GM18511 (cell line): Measurements from ENCODE around the gene ANKRD11.
"Not testable (repeated sequence)": the region's sequence is repeated elsewhere in the genome, so short reads cannot be mapped to it uniquely, and the experiment has no call there.

Experiments used
- ATAC-seq: cut with Tn5 transposase; IDR thresholded peaks from one replicate; pipeline ENCODE4 v1.9.1; 2021; ENCODE audit warnings: mild to moderate bottlenecking, moderate library complexity; ENCODE audit not compliant: unreplicated experiment

Gene ANKRD11

DNA sequence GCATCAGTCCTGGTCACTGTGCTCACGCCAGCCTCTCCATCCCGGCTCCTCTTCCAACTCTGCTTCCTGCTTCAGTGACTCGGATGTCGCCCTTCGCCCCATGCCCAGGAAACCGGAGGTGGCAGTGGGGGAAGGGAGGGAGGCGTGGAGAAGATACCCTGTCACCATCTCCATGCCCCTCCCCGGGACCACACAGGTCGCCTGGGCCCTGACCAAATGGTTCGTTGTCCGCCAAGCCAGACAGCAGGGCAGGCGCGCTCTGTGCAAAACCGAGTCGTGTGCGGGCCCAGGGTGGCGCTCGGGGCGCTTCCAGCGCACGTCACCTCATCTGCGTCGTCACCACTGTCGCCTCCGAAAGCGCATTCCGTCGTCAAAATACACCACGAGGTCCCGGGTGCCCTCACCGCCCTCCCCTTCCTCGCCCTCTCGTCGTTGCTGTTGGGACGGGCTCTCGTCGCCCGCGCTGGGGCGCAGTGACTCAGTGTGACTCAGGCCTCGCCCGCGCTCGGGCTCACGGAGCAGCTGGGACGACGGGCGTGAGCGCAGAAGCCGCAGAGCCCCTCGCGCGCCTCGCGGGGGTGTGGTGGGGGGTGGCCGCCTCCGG lies 233.6 kb downstream of the ANKRD11 start:
- no peak for ATAC-seq

DNA sequence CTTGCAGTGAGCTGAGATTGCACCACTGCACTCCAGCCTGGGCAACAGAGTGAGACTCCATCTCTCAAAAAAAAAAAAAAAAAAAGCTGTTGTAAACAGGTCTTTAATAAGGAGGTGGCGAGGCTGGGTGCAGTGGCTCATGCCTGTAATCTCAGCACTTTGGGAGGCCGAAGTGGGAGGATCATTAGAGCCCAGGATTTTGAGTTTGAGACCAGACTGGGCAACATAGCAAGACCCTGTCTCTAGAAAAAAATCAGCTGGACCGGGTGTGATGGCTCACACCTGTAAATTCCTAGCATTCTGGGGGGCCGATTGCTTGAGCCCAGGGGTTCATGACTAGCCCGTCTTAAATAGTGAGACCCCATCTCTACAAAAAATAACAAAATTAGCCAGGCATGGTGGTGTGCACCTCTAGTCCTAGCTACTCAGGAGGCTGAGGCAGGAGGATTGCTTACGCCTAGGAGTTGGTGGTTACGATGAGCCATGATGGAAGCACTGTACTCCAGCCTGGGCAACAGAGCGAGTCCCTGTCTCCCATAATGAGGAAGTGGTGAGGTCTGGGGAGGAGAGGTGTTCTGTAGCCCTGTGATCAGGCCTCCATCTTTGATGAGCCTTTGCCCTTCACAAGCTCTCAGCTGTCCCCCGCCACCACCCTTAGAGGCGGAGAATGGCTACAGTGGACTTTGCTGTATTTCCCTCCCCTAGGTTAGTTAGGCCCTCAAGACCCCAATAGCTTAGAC lies 236.6 kb downstream of the ANKRD11 start:
- no peak for ATAC-seq

DNA sequence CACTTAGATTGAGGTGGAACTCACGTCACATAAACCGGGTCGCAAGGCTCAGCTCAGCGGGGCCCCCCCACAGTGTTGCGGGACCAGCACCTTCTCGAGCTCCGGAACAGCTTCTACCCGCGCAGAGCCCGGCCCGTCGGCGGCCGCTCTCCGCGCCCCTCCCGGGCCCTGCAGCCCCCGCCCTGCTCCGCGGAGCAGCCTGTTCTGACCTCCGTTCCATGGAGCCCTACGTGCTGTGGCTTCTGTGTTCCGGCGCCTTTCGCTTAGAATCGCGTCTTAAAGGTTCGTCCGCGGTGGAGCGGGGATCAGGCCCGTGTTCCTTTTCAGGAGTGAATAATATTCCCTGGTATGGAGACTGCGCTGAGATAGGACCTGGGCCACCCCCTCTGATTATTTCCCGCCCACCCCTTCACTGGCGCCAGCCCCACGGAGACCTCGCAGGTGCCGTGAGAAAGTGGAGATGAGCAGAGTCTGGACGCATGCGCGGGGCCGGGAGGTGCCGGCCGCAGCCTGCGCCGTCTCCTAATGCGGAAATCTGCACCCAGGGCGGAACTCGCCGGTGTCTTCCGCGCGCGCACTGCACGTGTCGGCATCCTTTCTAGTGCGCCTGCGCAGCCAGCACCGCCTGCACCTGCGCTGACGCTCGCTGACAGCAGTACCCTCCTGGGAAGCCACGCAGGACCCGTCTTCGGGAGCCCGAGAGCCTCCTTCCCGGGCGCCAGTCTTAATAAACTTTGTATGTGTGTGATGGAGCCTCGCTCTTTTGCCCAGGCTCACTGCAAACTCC lies 242.0 kb downstream of the ANKRD11 start:
- ATAC-seq, result no peak

DNA sequence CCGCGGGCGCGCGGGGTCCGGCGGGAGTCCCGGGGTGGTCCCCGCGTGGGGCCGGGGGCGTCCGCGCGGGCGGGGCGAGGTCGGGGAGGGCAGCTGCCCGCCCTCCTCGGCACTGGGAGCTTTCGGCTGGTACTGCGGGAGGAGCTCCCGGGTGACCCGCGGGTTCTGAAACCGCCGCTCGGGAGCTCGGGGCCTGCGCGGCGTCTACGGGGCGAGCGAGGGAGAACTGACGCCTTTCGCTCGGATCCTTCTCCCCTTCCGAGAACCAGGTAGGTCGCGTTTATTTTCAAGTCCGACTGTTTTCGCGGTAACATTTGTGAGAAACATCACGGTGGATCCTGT lies 242.7 kb downstream of the ANKRD11 start:
- peak; percentile 38 for ATAC-seq

DNA sequence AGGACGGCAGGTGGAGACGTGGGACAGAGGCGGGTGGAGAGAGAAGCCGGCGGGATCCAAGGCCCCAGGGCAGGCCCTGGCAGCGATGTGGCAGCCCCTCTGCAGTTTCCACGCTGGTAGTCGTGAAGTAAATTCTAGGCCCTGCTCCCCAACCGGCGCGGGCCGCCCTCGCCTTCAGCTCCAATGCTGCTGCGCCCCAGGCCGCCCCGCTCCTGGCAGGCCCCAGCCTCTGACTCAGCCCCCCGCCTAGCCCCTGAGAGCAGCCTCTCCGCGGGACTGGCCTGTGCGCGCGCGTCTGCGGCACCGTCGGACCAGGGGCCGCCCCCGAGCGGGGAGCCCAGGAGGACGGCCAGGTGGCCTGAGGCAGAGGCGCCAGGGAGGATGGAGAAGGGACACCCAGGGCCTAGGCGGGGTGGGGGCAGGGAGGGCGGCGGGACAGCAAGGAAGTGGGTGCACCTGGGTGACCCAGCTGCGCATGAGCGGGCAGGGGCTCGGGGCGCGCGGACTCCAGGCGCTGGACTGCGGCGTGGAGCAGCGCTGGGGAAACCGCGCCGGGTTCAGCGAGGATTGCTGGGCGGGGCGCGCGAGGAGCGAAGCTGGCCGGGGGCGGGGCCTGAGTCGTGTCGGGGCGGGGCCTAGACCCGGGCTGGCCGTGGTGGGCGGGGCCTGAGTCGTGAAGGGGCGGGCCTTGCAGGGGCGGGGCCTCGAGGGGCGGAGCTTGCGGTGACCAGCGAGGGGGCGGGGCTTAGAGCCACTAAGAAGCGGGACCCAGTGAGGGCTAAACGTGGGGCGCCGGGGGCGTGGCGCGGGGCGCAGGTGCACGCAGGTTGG lies 243.2 kb downstream of the ANKRD11 start:
- ATAC-seq, result peak; percentile 84

DNA sequence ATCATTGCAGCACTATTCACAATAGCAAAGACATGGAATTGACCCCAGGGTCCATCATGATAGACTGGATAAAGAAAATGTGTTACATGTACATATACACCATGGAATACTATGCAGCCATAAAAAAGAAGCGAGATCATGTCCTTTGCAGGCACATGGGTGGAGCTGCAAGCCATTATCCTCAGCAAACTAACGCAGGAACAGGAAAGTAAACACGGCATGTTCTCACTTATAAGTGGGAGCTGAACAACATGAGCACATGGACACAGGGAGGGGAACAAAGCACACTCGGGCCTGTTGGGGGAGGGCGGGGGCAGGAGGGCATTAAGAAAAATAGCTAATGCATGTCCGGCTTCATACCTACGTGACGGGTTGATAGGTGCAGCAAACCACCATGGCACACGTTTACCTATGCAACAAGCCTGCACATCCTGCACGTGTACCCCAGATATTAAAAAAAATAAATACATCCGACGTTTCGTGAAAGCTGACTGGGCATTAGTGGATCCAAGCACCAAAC lies 243.9 kb downstream of the ANKRD11 start:
- no peak for ATAC-seq

DNA sequence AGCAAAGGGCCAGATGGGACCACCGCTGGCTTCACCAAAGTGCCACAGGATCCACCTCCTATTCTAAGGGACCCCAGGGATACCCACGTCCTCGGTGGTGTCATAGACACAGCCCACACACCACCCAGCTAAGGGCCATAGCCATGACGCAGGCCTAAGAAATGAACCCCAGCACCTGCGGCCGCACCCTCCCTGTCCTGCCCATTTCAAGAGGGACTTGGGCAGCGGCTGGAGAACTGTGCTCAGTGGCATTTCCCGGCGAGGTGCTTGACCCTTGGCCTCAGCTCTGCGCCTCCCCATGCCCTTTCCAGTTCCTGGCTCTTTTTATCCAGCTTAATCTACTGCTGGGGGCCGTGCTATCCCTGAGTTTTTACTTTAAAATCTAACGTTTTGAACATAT lies 245.6 kb downstream of the ANKRD11 start:
- no peak for ATAC-seq

DNA sequence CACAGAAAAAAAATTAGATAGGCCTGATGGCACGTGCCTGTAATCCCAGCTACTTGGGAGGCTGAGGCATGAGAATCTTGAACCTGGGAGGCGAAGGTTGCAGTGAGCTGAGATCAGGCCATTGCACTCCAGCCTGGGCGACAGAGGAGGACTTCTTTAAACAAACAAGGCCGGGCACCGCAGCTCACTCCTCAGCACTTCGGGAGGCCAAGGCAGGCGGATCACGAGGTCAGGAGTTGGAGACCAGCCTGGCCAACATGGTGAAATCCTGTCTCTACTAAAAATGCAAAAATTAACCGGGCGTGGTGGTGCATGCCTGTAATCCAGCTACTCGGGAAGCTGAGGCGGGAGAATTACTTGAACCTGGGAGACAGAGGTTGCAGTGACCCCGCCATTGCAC lies 246.1 kb downstream of the ANKRD11 start:
- ATAC-seq, result not testable (repeated sequence)

DNA sequence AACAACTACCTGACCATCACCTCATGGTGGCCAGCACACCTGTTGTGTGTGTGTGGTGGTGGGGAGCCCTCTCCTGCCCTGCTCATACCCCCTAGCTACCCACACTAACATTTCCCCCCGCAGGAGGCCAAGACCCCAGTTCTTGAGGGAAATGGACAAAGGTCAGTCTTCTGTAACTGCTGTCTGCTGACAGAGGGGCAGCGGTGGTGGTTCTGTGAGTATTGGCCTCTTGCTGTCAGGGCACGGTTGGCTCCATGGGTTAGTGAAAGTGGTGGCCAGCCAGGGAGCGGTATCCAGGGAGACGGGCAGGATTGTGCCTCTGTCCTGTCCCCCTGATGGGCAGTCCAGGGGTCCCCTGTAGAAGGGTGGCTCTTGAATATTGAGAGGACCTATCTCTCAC lies 246.7 kb downstream of the ANKRD11 start:
- ATAC-seq, result no peak

DNA sequence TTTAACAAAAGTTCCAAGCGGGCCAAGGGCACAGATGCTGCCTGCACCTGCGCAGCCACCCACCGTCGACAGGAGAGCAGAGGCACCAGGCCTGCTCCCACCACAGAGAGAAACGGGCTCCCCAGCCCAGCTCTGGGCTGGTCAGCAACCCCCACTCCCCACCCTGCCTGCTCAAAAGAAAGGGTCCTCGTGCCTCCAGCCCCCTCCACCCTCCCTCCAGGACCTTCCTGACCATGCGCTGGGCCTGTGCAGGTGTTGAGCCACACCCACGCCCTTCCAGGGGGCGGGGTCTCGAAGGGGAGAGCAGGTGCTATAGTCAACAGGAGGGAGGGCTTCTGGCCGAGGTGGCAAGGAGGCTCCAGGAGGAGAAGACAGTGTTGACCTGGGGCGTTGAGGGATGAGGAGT lies 247.6 kb downstream of the ANKRD11 start:
- no peak for ATAC-seq

DNA sequence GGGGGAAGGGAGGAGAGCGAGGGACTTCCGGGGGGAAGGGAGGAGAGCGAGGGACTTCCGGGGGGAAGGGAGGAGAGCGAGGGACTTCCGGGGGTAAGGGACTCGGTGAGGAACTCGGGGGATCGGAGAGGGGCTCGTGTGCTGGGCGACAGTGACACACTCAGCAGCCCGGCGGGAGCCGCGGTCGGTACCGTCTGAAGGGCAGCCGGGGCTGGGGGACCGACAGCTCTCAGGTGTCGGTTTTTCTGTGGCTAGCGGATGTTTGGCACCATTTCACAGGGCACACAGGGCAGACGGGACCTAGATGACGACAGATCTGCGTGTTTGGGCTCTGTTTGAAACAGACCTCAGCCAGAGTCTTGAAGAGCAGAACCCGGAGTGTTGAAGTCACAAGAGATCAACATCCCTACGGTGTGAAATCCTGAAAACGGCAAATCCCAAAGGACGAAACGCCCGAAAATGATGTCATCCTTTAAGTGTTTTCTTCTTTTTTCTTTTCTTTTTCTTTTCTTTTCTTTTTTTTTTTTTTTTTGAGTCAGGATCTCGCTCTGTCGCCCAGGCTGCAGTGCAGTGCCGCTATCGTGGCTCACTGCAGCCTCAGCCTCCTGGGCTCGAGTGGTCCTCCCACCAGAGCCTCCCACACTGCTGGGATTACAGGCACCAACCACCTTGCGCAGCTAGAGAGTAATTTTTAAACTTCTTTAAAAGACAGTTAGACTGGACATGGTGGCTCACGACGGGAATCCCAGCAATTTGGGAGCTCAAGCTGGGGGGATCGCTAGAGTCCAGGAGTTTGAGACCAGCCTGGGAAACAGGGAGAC lies 249.0 kb downstream of the ANKRD11 start:
- peak; percentile 64 for ATAC-seq

DNA sequence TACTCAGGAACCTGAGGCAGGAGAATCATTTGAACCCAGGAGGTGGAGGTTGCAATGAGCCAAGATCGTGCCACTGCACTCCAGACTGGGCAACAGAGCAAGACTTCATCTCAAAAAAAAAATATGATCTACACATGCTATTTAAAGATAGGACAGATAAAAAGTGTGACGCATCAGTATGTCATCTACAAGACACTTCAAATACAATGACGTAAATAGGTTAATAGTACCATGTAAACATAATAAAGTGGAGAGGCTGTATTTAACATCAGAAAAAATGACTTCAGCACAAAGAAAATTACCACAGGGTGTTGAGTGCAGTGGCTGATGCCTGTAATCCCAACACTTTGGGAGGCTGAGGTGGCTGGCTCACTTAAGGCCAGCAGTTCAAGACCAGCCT lies 252.6 kb downstream of the ANKRD11 start:
- ATAC-seq, result no peak

DNA sequence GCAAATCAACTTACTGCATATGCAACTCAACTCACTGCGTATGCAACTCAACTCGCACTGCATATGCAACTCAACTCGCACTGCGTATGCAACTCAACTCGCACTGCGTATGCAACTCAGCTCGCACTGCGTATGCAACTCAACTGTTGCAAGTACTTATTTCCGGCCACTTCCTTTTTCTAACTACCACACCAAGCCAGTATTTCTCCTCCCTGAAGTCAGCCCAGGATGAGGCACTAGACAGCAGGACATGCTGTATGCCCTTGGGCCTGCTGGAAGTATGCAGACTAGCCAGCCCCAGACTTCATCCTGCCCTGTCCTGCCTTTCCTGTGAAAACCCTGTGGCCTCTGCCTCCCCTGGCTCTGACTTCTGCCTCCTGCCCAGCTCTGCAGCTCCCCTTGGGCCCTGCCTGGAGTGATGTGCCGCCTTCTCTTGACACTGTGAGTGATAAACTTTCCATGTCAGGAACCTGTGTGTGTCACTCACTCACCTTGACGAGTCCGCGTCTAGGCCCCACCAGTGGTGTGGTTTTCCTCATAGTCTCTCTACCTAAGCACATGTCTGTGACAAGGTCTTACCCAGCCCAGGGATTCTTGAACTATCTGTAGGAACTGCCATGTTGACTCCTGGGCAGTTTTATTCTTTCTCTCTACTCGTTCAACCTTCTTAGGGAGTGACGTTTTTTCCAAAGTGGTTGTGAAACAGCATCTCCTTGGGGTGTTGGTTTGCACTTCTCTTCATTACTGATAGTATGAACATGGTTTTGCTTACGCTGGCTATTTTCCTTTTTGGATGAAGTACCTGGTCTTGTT lies 256.5 kb downstream of the ANKRD11 start:
- ATAC-seq, result no peak

DNA sequence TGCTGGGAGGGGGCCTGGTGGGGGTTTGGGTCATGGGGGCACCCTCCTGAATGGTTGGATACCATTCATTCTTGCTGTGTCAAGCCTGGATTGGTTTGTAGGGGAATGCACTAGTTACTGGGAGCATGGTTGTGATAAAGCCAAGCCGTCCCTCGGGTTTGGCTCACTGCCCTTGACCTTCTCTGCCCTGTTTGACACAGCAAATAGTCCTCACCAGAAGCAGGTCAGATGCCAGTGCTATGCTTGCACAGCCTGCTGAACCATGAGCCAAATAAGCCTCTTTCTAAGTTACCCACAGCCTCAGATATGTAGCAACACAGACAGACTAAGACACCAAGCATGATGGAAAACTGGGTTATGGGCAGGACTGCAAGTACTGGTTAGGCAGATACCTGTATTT lies 258.3 kb downstream of the ANKRD11 start:
- ATAC-seq, result no peak

DNA sequence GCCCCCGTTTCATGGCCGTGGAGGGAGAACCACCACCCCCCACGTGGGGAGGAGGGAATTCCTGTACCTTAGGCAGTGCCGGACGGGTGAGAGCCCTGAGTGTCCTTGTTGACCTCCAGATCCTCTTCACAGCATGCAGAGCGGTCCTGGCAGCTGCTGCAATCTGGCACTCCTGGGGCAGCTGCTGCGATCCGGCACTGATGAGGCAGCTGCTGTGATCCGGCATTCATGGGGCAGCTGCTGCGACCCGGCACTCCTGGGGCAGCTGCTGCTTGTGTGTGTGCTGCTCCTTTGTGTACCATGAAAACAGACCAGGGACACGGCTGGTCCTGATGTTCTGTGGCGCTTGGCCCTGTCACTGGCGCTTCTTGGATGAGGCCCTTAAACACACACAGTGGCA lies 260.1 kb downstream of the ANKRD11 start:
- ATAC-seq, result no peak

DNA sequence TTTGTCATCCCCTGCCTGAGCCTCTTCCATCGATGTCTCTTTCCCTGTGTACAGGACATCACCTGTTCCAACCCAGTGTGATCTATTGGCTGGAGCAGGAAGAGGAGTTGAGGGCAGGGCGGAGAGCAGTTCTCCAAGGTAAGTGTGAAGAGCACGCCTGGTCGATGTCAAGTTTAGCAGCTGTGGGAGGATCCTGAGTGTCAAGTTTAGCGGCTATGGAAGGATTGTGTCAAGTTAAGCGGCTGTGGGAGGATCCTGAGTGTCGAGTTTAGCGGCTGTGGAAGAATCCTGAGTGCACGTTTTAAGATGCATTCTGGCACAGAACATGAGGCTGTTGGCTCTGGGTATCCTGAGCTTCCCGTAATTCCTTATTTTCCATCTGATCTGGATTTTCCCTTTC lies 265.7 kb downstream of the ANKRD11 start:
- ATAC-seq, result no peak

DNA sequence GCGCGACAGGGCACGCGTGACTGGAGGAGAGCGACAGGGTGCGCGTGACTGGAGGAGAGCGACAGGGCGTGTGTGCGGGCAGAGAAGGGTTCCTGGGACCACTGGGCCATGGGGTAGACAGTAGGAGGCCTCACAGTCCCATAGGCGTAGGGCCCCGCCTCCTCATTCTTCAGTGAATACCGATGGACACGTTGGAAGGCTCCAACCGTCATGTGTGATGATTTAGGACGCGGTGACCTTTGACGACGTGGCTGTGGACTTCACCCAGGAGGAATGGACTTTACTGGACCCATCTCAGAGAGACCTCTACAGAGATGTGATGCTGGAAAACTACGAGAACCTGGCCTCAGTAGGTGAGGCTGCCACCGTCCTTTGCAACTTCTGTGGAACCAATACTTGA lies 267.4 kb downstream of the ANKRD11 start:
- ATAC-seq, result no peak

DNA sequence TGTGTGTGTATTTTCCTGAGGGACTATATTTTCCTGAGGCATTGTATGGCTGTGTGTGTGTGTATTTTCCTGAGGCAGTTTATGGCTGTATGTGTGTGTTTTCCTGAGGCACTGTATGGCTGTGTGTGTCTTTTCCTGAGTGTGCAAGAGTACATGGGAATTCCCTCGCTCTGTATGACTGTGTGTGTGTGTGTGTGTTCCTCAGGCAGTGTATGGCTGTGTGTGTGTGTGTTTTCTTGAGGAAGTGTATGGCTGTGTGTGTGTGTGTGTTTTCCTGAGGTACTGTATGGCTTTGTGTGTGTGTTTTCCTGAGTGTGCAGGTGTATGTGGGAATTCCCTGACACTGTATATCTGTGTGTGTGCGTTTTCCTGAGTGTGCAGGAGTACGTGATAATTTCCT lies 268.8 kb downstream of the ANKRD11 start:
- no peak for ATAC-seq

DNA sequence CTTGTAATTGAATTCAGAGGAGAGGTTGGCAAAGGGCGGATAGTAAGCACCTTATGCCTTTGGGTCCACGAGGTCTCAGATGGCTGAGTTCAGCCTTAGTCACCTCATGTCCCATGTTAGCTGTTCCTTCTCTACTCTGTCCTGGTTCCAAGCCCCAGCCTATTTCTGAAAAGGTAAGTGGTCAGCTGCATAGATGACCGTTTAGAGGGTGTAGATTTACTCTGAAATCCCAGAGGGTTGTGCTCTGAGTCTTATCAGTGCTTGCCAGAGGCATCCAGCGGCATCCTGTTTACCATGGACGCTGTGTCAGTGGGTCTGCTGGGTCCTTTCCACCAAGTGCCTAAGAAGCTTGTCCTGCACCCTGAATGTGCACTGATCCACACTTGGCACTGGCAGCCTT lies 271.0 kb downstream of the ANKRD11 start:
- ATAC-seq, result no peak
